HEK293 (cell line): ENCODE measurements around the gene DMRTA1.

Experiments used
- CTCF ChIP-seq: fragments of 450-650 bp; formaldehyde crosslinking; IDR thresholded peaks from 2 replicates; pipeline ENCODE4 v1.5.1; 2016; ENCODE audit warnings: missing biosample characterization, missing genetic modification characterization
- REST ChIP-seq: fragments of 450-650 bp; formaldehyde crosslinking; IDR thresholded peaks from 2 replicates; pipeline ENCODE4 v1.5.1; 2016; ENCODE audit warnings: missing biosample characterization, missing genetic modification characterization
- SALL2 ChIP-seq: fragments of 450-650 bp; formaldehyde crosslinking; IDR thresholded peaks from 2 replicates; pipeline ENCODE4 v1.5.0; 2017; ENCODE audit warnings: missing biosample characterization, mild to moderate bottlenecking, missing genetic modification characterization, borderline replicate concordance
- YY1 ChIP-seq: fragments of 450-650 bp; formaldehyde crosslinking; IDR thresholded peaks from 2 replicates; pipeline ENCODE4 v1.5.1; 2018; ENCODE audit warnings: missing biosample characterization, missing genetic modification characterization
- ZNF311 ChIP-seq: fragments of 450-650 bp; formaldehyde crosslinking; IDR thresholded peaks from 2 replicates; pipeline ENCODE4 v1.5.1; 2017; ENCODE audit warnings: missing biosample characterization, missing genetic modification characterization, borderline replicate concordance
- ZNF404 ChIP-seq: fragments of 450-650 bp; formaldehyde crosslinking; IDR thresholded peaks from 2 replicates; pipeline ENCODE4 v1.5.1; 2017; ENCODE audit warnings: missing biosample characterization, missing genetic modification characterization
- ZNF488 ChIP-seq: fragments of 450-650 bp; formaldehyde crosslinking; IDR thresholded peaks from 2 replicates; pipeline ENCODE4 v1.5.1; 2016; ENCODE audit warnings: missing biosample characterization, missing genetic modification characterization

GRCh38 chr9:22446950-22447617, 460 bp downstream of the DMRTA1 start:
- TF ChIP-seq ZNF488 (tag by site-specific recombination): no peak
- TF ChIP-seq REST: no peak
- no peak for TF ChIP-seq ZNF311 (tag by site-specific recombination)
- TF ChIP-seq YY1: peak; percentile 73
- peak; percentile 95 for TF ChIP-seq CTCF (tag by site-specific recombination)
- no peak for TF ChIP-seq SALL2 (tag by site-specific recombination)
- TF ChIP-seq ZNF404 (tag by site-specific recombination): no peak
